Activated T-cell treated with anti-CD3 and anti-CD28 coated beads, Interleukin-2, amount 50 U/mL, for 4 hours (primary cell): ENCODE measurements around the gene USP30. TPM values are rescaled to one million over a fixed set of nuclear protein-coding genes. Genes with fewer than 3 reads are reported as not detected.
"Not testable (repeated sequence)": the region's sequence is repeated elsewhere in the genome, so short reads cannot be mapped to it uniquely, and the experiment has no call there.

ENCODE experiments used
- ATAC-seq, 2 donors: fragments of 200-7000 bp; cut with Tn5 transposase; one replicate each; pipeline ENCODE4 v1.10.0; 2021
- DNase-seq: peaks from one replicate; pipeline ENCODE4 v3.0.0-alpha.2; 2020
- H3K27me3 Mint-ChIP-seq: one replicate; pipeline ENCODE4 v1.8.0; 2021; ENCODE audit warnings: low read depth, mixed read lengths
- H3K36me3 Mint-ChIP-seq: one replicate; pipeline ENCODE4 v1.8.0; 2022; ENCODE audit warnings: mixed read lengths; ENCODE audit not compliant: insufficient read depth
- H3K4me1 Mint-ChIP-seq: one replicate; pipeline ENCODE4 v1.8.0; 2021; ENCODE audit warnings: low read depth, mixed read lengths
- H3K4me3 Mint-ChIP-seq: one replicate; pipeline ENCODE4 v1.8.0; 2021; ENCODE audit warnings: mild to moderate bottlenecking, moderate library complexity, mixed read lengths
- H3K9me3 Mint-ChIP-seq: one replicate; pipeline ENCODE4 v1.8.0; 2021; ENCODE audit warnings: mixed read lengths
- total RNA-seq, 3 donors: library from RNA; stranded (reverse); gene quantifications; one replicate each; pipeline ENCODE4 v1.2.1, GENCODE V29; 2021

Gene USP30
- total RNA-seq, 3 donors from 2014 or later = 5.6 to 11.5 (median 8.6) TPM

DNA sequence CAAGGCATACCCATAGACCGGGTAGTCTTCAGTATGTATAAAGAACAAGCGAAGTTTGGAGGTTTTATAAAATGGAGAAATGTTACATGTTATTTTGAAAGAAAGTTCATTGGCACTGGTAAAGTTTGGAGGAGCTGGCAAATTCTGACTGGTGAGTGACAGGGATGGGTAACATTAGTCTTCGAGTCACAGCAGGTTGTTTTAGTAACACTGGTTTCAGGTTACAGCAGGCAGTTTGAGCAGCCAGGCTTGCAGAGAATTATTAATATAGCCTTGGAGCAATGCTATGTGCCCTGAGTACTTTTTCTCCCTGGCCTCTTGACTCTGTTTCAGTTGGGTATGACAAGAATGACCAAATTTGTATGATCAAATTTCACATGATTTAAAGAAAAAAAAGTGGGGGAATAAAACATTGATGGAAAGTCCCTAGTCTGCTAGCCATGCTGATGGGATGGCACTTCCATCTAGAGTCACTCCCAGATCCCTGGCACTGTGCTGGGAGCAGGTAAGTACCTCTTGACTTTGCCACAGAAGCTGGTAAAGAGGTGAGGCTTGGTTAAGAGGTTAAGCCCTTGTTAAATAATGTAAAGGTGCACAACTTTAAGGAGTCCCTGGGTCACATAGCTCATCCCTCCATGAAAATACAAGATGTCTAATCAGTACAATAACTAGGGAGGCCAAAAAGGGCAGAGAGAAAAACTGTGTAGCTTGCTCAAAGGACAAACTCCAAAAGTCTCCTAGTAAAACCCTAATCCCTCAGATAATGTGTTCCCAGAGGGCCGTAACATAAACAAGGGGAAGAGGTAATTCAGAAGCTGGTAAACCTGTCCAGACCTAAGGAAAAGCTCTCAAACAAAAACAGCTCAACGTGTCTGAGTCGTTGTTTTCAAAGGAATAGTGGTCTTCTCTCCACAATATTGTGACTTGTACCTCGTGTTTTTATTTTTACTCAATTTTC lies 18.9 kb upstream of the USP30 start:
- no peak overlapping the region for H3K4me3 Mint-ChIP-seq
- peaks cover 15% of the 10 kb centered on the region for H3K9me3 Mint-ChIP-seq
- H3K36me3 Mint-ChIP-seq = no peaks in the 10 kb centered on the region
- ATAC-seq (no peak), DNase-seq (no peak)
- no peaks in the 10 kb centered on the region for H3K4me1 Mint-ChIP-seq
- peaks cover 11% of the 10 kb centered on the region for H3K27me3 Mint-ChIP-seq

DNA sequence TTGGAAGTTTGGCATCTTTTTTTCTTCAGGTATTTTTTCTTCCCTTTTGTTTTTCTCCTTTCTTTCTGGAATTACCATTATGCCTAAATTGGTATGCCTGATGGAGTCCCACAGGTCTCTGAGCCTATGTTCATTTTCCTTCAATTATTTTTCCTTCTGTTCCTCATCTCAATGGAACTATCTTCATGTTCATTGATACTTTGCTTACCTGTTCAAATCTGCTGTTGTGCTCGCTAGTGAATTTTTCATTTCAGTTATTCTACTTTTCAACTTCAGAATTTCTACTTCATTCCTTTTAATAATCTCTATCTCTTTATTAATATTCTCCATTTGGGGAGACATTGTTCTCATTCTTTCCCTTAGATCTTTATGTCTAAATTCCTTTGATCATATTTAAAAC lies 15.4 kb upstream of the USP30 start:
- Mint-ChIP-seq H3K9me3 (peaks cover 18% of the 10 kb centered on the region), H3K36me3 (no peaks in the 10 kb centered on the region), H3K27me3 (peaks cover 6% of the 10 kb centered on the region), H3K4me1 (no peaks in the 10 kb centered on the region), H3K4me3 (no peak overlapping the region)
- DNase-seq = no peak
- ATAC-seq = no peak

DNA sequence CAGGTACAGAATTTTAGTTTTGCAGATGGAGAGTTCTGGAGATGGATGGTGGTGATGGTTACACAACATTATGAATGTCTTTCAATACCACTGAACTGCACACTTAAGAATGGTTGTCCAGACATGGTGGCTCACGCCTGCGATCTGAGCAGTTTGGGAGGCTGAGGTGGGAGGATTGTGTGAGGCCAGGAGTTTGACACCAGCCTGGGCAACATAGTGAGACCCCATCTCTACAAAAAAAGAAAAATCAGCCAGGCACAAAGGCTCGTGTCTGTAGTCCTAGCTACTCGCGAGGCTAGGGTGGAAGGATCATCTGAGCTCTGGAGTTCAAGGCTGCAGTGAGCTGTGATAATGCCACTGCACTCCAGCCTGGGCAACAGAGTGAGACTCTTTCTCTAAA lies 8.1 kb upstream of the USP30 start:
- Mint-ChIP-seq H3K27me3 (peaks cover 18% of the 10 kb centered on the region), H3K4me1 (no peaks in the 10 kb centered on the region), H3K9me3 (peaks cover 3% of the 10 kb centered on the region), H3K4me3 (no peak overlapping the region), H3K36me3 (no peaks in the 10 kb centered on the region)
- DNase-seq (no peak), ATAC-seq (no peak)

DNA sequence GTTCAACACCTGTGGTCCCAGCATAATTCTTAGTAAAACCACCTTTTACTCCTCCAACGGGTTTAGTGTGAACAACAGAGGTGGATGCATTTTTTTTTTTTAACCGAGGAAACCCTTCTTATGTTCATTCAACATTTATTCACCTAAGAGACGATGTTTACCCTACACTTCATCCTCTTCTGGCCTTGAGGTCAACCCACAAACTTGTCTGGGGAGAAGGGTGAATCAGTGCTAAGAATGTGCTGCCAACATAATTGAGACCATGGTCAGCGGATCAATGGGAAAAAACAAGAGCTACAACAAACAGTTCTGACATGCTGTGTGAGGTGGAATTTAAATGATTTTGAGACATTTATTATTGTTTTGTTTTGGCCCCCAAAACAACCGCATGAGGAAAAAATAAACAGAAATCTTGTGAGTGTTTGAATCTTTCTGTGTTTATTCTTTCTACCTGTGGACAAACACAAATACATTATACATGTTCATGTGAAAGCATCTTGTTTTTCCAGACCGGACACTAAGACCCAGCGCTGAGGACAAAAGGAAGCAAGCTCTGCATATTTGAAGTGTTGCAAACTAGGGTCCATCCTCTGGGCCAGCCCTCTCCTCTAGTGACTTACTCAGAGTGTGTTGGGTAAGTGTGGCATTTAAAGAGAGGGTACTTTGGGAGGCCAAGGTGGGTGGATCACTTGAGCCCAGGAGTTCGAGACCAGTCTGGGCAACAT lies 5.1 kb upstream of the USP30 start:
- H3K9me3 Mint-ChIP-seq = no peaks in the 10 kb centered on the region
- peaks cover 4% of the 10 kb centered on the region for H3K36me3 Mint-ChIP-seq
- peaks cover 13% of the 10 kb centered on the region for H3K27me3 Mint-ChIP-seq
- peaks cover 3% of the 10 kb centered on the region for H3K4me1 Mint-ChIP-seq
- ATAC-seq = no peak
- no peak for DNase-seq
- H3K4me3 Mint-ChIP-seq = no peak overlapping the region

DNA sequence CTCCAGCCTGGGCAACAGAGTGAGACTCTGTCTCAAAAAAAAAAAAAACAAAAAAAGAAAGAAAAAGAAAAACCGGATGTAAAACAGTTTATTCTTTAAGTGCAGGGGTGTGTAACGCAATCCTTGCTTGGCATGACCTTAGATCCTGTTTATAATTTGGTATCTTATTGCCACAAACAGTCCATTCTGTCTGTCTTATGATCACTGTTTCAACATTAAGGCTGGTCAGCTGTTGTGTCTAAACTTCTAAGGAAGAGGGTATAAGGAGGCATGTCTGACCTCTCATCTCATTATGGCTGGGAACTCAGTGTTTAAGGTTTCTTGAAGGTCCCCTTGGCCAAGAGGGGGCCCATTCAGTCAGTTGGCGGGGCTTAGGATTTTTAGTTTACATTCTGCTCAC lies 3.7 kb upstream of the USP30 start:
- not testable (repeated sequence) for H3K9me3 Mint-ChIP-seq, ATAC-seq, H3K4me1 Mint-ChIP-seq, H3K4me3 Mint-ChIP-seq, H3K27me3 Mint-ChIP-seq, H3K36me3 Mint-ChIP-seq, DNase-seq

DNA sequence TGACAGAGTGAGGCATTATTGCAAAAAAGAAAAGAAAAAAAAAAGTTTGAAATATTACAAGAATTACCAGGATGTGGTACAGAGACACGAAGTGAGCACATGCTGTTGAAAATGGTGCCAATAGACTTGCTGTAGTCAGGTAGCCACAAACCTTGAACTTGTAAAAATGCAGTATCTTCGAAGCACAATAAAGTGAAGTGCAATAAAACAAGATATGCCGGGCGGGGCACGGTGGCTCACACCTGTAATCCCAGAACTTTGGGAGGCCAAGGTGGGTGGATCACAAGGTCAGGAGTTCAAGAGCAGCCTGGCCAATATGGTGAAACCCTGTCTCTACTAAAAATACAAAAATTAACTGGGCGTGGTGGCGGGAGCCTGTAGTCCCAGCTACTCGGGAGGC lies 2.6 kb upstream of the USP30 start:
- DNase-seq, H3K4me3 Mint-ChIP-seq: not testable (repeated sequence)

DNA sequence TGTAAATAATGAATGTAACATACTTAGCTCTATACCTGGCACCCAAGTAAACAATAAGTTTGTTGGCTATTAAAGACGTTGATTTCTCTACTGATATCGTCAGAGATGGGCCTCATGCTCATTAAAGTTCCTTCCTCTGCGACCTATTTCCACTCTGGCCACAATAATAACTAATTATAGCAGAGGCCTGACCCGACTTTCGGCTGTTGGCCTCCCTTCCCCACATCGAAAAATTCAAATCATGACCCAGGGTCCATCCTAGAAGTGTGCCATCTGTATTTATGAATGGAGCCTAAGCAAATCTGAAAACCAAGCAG lies 321 bp upstream of the USP30 start:
- DNase-seq = no peak
- Mint-ChIP-seq H3K27me3 (no peaks in the 10 kb centered on the region), H3K9me3 (no peaks in the 10 kb centered on the region), H3K4me1 (peaks cover 14% of the 10 kb centered on the region), H3K4me3 (peak overlapping the region; percentile 95), H3K36me3 (peaks cover 11% of the 10 kb centered on the region)
- no peak for ATAC-seq

More for the DNA sequence above, 2.6 kb upstream of the USP30 start:
- H3K36me3 Mint-ChIP-seq, H3K9me3 Mint-ChIP-seq, ATAC-seq, H3K27me3 Mint-ChIP-seq: not testable (repeated sequence)
- H3K4me1 Mint-ChIP-seq = peaks cover 14% of the 10 kb centered on the region

DNA sequence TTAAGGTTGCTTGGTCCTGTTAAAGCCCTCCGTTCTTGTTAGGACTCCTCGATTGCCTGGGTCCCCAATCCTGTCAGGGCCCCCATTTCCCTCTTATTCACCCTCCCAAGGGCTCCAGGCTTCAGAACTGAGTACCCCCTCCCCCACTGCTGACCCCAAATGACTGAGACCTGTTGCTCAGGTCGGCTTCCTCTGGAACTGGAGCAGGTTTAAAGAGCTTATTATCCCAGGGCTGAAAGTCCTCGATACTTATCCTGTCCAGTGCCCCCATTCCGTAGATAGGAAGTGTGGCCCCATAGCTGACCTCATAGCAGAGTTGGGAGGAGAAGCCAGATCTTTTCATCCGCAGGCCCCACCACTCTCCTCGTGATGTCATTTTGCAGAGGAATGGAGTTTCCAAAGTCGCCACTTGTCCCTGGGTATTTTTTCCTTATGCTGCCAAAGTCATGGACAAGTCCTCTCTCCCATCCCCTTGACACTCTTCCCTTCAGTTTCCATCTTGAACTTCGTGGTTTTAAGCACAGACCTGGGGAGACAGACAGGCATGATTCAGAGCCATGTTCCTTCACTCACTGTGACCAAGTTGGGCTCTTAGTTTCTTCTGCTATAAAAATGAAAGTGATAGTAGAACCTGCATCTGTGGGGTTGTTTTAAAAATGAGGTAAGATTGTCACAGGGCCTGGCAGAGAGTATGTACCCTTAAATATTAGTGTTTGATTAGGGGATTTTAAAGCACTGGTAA lies 1.2 kb downstream of the USP30 start:
- Mint-ChIP-seq H3K9me3 (no peaks in the 10 kb centered on the region), H3K4me1 (peaks cover 14% of the 10 kb centered on the region), H3K27me3 (no peaks in the 10 kb centered on the region), H3K36me3 (peaks cover 17% of the 10 kb centered on the region), H3K4me3 (peak overlapping the region; percentile 95)
- ATAC-seq (peak; percentile 81 to 83), DNase-seq (peak; percentile 8)

DNA sequence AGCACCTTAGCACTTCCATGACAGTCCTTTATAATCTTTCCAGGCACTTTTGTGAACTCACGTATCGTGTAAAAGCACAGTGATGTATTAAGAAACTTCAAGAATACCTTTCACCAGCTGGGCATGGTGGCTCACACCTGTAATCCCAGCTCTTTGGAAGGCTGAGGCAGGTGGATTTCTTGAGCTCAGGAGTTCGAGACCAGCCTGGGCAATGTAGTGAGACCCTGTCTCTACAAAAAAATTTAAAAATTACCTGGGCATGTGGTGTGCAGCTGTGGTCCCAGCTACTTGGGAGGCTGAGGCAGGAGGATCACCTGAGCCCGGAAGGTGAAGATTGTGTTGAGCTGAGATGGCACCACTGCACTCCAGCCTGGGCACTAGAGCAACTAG lies 1.7 kb downstream of the USP30 start:
- not testable (repeated sequence) for H3K27me3 Mint-ChIP-seq, H3K9me3 Mint-ChIP-seq, DNase-seq
- peaks cover 14% of the 10 kb centered on the region for H3K4me1 Mint-ChIP-seq
- ATAC-seq = peak in 1 of 2 donors; percentile 3
- peak overlapping the region; percentile 95 for H3K4me3 Mint-ChIP-seq
- H3K36me3 Mint-ChIP-seq = peaks cover 20% of the 10 kb centered on the region

DNA sequence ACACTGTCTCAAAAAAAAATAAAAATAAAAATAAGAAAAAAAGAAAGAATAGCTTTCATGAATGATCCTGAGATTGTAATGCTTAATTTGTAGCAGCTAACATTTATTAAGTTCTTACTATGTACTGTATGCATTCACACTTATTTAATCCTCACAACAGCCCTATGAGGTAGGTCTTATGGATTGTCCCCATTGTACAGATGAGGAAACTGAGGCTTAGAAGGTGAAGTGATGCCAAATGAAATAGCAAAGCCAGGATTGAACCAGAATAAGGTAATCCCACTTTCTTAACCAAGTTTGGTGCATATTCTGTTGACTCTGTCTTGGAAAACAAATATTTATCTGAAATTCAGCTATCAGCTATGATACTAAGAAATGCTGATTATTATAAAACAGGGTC lies 2.1 kb downstream of the USP30 start:
- ATAC-seq (no peak), DNase-seq (no peak)
- Mint-ChIP-seq H3K4me1 (peaks cover 14% of the 10 kb centered on the region), H3K36me3 (peaks cover 20% of the 10 kb centered on the region), H3K27me3 (no peaks in the 10 kb centered on the region), H3K4me3 (no peak overlapping the region), H3K9me3 (no peaks in the 10 kb centered on the region)

DNA sequence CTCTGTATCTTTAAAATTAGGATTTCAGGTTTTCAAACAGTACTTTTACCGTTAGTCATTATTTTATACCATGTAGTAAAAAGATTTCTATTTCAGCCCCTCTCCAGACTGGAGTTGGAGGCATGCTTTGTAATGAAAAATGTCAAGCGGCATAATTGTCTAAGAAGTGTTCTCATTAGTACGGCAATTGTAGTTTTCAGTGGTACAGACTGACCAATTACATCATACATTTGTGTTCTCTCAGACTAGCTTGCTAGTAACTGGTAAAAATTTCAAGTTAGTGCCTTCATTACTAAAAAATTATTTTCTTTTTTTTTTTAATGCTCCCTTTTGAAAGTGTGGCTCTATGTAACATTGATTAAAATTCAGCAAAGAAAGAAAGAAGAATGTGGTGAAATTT lies 4.5 kb downstream of the USP30 start:
- ATAC-seq = no peak
- Mint-ChIP-seq H3K4me3 (no peak overlapping the region), H3K4me1 (peaks cover 14% of the 10 kb centered on the region), H3K27me3 (no peaks in the 10 kb centered on the region), H3K36me3 (peaks cover 23% of the 10 kb centered on the region), H3K9me3 (no peaks in the 10 kb centered on the region)
- no peak for DNase-seq

DNA sequence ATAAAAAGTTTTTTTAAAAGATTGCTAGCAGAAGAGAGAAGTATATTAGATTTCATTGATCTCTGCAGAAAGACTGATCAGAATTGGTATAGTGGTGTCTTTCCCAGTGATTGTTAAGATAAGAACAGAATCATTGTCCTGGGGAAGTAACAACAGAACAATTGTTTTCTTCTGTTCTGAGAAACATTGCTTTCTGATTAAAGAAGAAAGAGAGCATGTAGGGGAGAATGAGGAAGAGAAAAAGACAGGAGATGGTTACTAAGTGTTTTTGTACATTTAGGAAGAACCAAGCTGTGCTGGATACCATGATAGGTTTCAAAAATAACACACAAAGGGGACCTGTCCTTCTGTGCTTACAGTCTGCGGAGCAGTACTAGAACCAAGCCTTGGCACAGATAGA lies 5.0 kb downstream of the USP30 start:
- Mint-ChIP-seq H3K4me3 (no peak overlapping the region), H3K36me3 (peaks cover 19% of the 10 kb centered on the region)

DNA sequence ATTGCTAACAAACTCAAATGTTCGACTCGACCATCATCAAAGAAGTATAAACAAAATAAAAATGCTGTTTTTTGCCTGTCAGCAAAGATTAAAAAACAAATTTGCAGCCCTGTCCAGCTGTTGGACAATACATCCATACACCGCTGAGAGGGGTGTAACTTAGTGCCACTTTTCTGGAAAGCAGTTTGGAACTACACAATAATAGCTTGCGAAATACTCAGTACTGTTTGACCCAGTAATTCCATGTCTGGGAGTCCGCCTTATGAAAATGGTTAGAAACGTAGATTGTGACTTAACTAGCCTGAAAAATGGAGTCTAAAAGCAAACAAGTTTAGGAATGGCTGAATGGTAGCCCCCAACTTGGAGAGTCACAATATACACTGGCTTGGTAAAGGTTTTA lies 6.4 kb downstream of the USP30 start:
- ATAC-seq (no peak), DNase-seq (no peak)
- H3K4me1 Mint-ChIP-seq = peaks cover 9% of the 10 kb centered on the region
- H3K9me3 Mint-ChIP-seq = no peaks in the 10 kb centered on the region
- H3K4me3 Mint-ChIP-seq = no peak overlapping the region
- H3K36me3 Mint-ChIP-seq = peaks cover 21% of the 10 kb centered on the region
- H3K27me3 Mint-ChIP-seq = no peaks in the 10 kb centered on the region

More for the DNA sequence above, 5.0 kb downstream of the USP30 start:
- DNase-seq (no peak), ATAC-seq (no peak)
- Mint-ChIP-seq H3K9me3 (no peaks in the 10 kb centered on the region), H3K4me1 (peaks cover 10% of the 10 kb centered on the region), H3K27me3 (no peaks in the 10 kb centered on the region)

DNA sequence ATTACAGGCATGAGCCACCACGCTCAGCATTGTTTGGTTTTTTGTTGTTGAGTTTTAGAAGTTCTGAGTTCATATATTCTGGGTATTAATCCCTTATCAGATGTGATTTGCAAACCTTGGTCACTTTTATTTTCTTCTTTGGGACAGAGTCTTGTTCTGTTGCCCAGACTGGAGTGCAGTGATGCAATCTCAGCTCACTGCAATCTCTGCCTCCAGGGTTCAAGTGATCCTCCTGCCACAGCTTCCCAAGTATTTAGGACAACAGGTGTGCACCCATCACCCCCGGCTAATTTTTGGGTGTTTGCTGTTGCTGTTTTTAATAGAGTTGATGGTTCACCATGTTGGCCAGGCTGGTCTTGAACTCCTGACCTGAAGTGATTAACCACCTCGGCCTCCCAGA lies 11.8 kb downstream of the USP30 start:
- ATAC-seq (no peak), DNase-seq (no peak)
- no peaks in the 10 kb centered on the region for H3K9me3 Mint-ChIP-seq
- H3K27me3 Mint-ChIP-seq = no peaks in the 10 kb centered on the region
- H3K36me3 Mint-ChIP-seq = peaks cover 11% of the 10 kb centered on the region
- peaks cover 4% of the 10 kb centered on the region for H3K4me1 Mint-ChIP-seq
- H3K4me3 Mint-ChIP-seq = no peak overlapping the region
